Measurements from ENCODE around the gene HSF2.

Gene HSF2

GRCh38 chr6:122407712-122408111, 8.3 kb downstream of the HSF2 start:
- no peak overlapping the region for H3K4me2 ChIP-seq (ENCODE audit: low read depth, low read length, poor library complexity, severe bottlenecking)
- no peak for TF ChIP-seq EZH2phosphoT487 (conservative IDR thresholded peaks at IDR 0.05; ENCODE audit: low read length)
- no peak for TF ChIP-seq CTCF (IDR thresholded peaks at IDR 0.05; ENCODE audit: insufficient read depth, low read length, poor library complexity, severe bottlenecking)
- H3K27ac ChIP-seq (ENCODE audit: low read depth, low read length), result no peak overlapping the region
- peaks cover 7% of the 10 kb centered on the region; the same call in 1 of the 2 replicates for H3K36me3 ChIP-seq (ENCODE audit: low read length)
- H4K20me1 ChIP-seq (ENCODE audit: low read depth, low read length), result peaks cover 29% of the 10 kb centered on the region
- peaks cover 96% of the 10 kb centered on the region for H3K79me2 ChIP-seq (ENCODE audit: insufficient read depth, low read length)
- H3K9me2 ChIP-seq (replicated peaks; ENCODE audit: insufficient read depth, low read length), result no peaks in the 10 kb centered on the region
- H3K9me3 ChIP-seq (ENCODE audit: insufficient read depth, low read length), result no peaks in the 10 kb centered on the region
- H3F3A ChIP-seq (ENCODE audit: insufficient read depth), result no peaks in the 10 kb centered on the region
- H3K27me3 ChIP-seq (ENCODE audit: low read length), result no peaks in the 10 kb centered on the region
- H3K4me3 ChIP-seq (ENCODE audit: insufficient read depth, low read length, poor library complexity, severe bottlenecking), result no peak overlapping the region
- no peak overlapping the region for H3K9ac ChIP-seq (ENCODE audit: low read length)
- no peak overlapping the region for H2AFZ ChIP-seq (ENCODE audit: low read depth, low read length, severe bottlenecking)

GRCh38 chr6:122408240-122408639, 8.8 kb downstream of the HSF2 start:
- Histone ChIP-seq H3K9me2 (replicated peaks; ENCODE audit: insufficient read depth, low read length) (no peaks in the 10 kb centered on the region), H3F3A (ENCODE audit: insufficient read depth) (no peaks in the 10 kb centered on the region), H3K9ac (ENCODE audit: low read length) (no peak overlapping the region), H3K9me3 (ENCODE audit: insufficient read depth, low read length) (no peaks in the 10 kb centered on the region), H3K36me3 (ENCODE audit: low read length) (peaks cover 13% of the 10 kb centered on the region), H3K4me3 (ENCODE audit: insufficient read depth, low read length, poor library complexity, severe bottlenecking) (no peak overlapping the region), H2AFZ (ENCODE audit: low read depth, low read length, severe bottlenecking) (no peak overlapping the region), H3K79me2 (ENCODE audit: insufficient read depth, low read length) (peaks cover 91% of the 10 kb centered on the region), H3K27ac (ENCODE audit: low read depth, low read length) (no peak overlapping the region), H3K4me2 (ENCODE audit: low read depth, low read length, poor library complexity, severe bottlenecking) (no peak overlapping the region), H4K20me1 (ENCODE audit: low read depth, low read length) (peaks cover 29% of the 10 kb centered on the region), H3K27me3 (ENCODE audit: low read length) (no peaks in the 10 kb centered on the region)
- TF ChIP-seq EZH2phosphoT487 (conservative IDR thresholded peaks at IDR 0.05; ENCODE audit: low read length) (no peak), CTCF (IDR thresholded peaks at IDR 0.05; ENCODE audit: insufficient read depth, low read length, poor library complexity, severe bottlenecking) (no peak)

- Histone ChIP-seq H3K36me3 (ENCODE audit: low read length) (peaks cover 16% of the 10 kb centered on the region), H3K9ac (ENCODE audit: low read length) (no peak overlapping the region), H2AFZ (ENCODE audit: low read depth, low read length, severe bottlenecking) (no peak overlapping the region), H3K4me3 (ENCODE audit: insufficient read depth, low read length, poor library complexity, severe bottlenecking) (no peak overlapping the region), H3K4me2 (ENCODE audit: low read depth, low read length, poor library complexity, severe bottlenecking) (peak overlapping the region; percentile 10), H3K27ac (ENCODE audit: low read depth, low read length) (no peak overlapping the region), H4K20me1 (ENCODE audit: low read depth, low read length) (peaks cover 29% of the 10 kb centered on the region), H3F3A (ENCODE audit: insufficient read depth) (no peaks in the 10 kb centered on the region), H3K9me2 (replicated peaks; ENCODE audit: insufficient read depth, low read length) (no peaks in the 10 kb centered on the region), H3K27me3 (ENCODE audit: low read length) (no peaks in the 10 kb centered on the region), H3K79me2 (ENCODE audit: insufficient read depth, low read length) (peaks cover 84% of the 10 kb centered on the region), H3K9me3 (ENCODE audit: insufficient read depth, low read length) (no peaks in the 10 kb centered on the region)
- TF ChIP-seq CTCF (IDR thresholded peaks at IDR 0.05; ENCODE audit: insufficient read depth, low read length, poor library complexity, severe bottlenecking), result no peak
- no peak for TF ChIP-seq EZH2phosphoT487 (conservative IDR thresholded peaks at IDR 0.05; ENCODE audit: low read length)
Measured at GRCh38 chr6:122408702-122409458, 9.4 kb downstream of the HSF2 start.

All from SU-DHL-6 (cell line).